Astrocyte of the spinal cord (primary cell): Measurements from ENCODE around the gene COL13A1.

Experiments
- DNase-seq: peaks from one replicate; pipeline ENCODE4 v3.0.0; 2011; ENCODE audit warnings: low read depth, low spot score
- H3K4me3 ChIP-seq: 2 replicates; pipeline ENCODE4 v1.5.1; 2011; ENCODE audit warnings: low read depth, mild to moderate bottlenecking, low read length, moderate library complexity
- in situ Hi-C: cut with HindIII; loops from 2 replicates; pipeline ENCODE4 v1.10.0; 2017; ENCODE audit warnings: low sequenced_read_pairs
- TF ChIP-seq, protein P1 (sequence below): IDR thresholded peaks from 2 replicates; pipeline ENCODE4 v1.5.1; 2012; ENCODE audit warnings: low read depth, mild to moderate bottlenecking, low read length, inconsistent platforms

Gene COL13A1

DNA sequence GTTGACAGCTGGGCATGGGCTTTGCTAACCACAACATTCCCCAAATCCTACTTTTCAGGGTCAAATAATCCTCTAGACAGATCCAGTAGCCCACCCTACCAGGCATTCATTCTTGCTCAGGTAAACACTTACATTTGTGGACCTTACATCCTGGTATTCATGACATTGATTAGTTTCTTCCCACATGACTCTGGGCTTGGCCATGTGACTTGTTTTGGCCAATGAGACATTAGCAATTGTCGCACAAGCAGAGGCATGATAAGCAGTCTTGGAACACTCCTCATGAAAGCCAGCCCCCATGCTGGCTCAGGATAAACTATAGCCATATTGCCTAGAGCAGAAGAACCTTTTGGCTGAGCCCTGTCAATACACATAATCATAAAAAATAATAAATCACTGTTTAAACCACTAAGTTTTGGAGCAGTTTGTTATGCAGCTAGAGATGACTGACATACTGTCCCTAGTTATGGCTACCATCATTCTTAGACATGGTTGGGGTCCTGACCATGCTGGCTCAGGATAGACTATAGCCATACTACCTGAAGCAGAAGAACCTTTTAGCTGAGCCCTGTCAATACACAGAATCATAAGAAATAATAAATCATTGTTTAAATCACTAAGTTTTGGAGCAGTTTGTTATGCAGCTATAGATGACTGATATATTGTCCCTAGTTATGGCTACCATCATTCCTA lies 6.3 kb upstream of the COL13A1 start:
- TF ChIP-seq, protein P1, sequence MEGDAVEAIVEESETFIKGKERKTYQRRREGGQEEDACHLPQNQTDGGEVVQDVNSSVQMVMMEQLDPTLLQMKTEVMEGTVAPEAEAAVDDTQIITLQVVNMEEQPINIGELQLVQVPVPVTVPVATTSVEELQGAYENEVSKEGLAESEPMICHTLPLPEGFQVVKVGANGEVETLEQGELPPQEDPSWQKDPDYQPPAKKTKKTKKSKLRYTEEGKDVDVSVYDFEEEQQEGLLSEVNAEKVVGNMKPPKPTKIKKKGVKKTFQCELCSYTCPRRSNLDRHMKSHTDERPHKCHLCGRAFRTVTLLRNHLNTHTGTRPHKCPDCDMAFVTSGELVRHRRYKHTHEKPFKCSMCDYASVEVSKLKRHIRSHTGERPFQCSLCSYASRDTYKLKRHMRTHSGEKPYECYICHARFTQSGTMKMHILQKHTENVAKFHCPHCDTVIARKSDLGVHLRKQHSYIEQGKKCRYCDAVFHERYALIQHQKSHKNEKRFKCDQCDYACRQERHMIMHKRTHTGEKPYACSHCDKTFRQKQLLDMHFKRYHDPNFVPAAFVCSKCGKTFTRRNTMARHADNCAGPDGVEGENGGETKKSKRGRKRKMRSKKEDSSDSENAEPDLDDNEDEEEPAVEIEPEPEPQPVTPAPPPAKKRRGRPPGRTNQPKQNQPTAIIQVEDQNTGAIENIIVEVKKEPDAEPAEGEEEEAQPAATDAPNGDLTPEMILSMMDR = no peak
- no peak for DNase-seq
- no peak overlapping the region for H3K4me3 ChIP-seq
- in situ Hi-C loops = no loop called here

GRCh38 chr10:69797959-69798358 lies 3.7 kb upstream of the COL13A1 start:
- no peak for DNase-seq
- in situ Hi-C loops = no loop called here
- H3K4me3 ChIP-seq = no peak overlapping the region
- TF ChIP-seq, protein P1 = no peak

GRCh38 chr10:69800109-69800508 lies 1.6 kb upstream of the COL13A1 start:
- TF ChIP-seq, protein P1 = peak; percentile 85
- DNase-seq = peak; percentile 76

GRCh38 chr10:69800665-69801064 lies 1.0 kb upstream of the COL13A1 start:
- no peak for DNase-seq

More at GRCh38 chr10:69800109-69800508, 1.6 kb upstream of the COL13A1 start:
- in situ Hi-C loops = no loop called here
- H3K4me3 ChIP-seq = no peak overlapping the region

DNA sequence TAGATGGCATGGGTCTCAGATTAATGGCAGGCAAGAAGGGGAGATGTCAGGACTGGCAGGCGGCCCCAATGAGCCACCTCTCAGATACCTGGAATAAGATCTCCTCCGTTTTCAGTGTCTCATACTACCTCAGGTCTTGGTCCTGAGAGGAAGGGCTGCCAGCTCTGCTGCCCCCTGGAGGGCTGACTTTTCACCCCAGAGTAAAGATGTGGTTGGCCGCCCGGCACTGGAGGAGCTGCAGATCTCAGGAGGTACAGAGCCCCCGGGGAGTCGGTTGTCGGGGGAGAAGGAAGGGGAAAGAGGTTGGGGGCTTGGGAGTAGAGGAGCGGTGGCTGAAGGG lies 642 bp upstream of the COL13A1 start:
- TF ChIP-seq, protein P1 = peak; percentile 70
- peak overlapping the region; percentile 96 for H3K4me3 ChIP-seq
- in situ Hi-C loops = no loop called here
- DNase-seq = peak; percentile 68

More at GRCh38 chr10:69800665-69801064, 1.0 kb upstream of the COL13A1 start:
- in situ Hi-C loops = no loop called here
- TF ChIP-seq, protein P1 = no peak
- H3K4me3 ChIP-seq = no peak overlapping the region

DNA sequence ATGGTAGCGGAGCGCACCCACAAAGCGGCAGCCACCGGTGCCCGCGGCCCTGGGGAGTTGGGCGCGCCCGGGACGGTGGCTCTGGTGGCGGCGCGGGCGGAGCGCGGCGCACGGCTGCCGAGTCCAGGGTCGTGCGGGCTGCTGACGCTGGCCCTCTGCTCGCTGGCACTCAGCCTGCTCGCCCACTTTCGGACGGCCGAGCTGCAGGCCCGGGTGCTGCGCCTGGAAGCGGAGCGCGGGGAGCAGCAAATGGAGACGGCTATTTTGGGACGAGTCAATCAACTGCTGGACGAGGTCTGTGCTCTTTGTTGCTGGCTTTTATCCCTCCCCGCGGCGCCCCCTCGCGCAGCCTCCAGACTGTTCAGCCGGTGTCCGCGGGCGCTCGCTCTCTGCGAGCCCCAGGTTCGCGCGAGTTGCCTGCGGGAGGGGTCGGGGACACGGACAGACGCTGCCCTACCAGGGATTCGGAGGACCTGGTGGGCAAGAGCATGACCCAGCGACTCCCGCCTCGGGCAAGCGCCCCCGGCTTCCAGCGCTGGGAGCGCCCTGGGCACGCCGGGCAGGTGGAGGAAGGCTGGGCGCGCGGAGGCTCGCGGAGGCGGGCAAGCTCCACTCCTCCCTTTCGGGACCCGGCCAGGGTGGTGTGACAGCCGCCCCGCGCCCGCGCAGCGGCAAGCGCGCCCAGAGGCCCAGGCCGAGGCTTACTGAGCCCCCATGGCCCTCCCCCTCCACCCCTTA lies 887 bp downstream of the COL13A1 start:
- H3K4me3 ChIP-seq = peak overlapping the region; percentile 96
- DNase-seq = peak; percentile 72

More for the DNA sequence above, 887 bp downstream of the COL13A1 start:
- in situ Hi-C loops = no loop called here
- TF ChIP-seq, protein P1 = peak; percentile 38
